Gastrocnemius medialis (tissue), 4 donors: ENCODE results near the gene AMOT.

Experiments
- POLR2A ChIP-seq, 2 donors: fragments of 450-650 bp; IDR thresholded peaks; one replicate each; pipeline ENCODE4 v1.6.1; 2017; ENCODE audit warnings: antibody characterized with exemption in 2 of 2, mild to moderate bottlenecking in 2 of 2, moderate library complexity in 2 of 2
- TF ChIP-seq, protein P1 (sequence below), 5 experiments: fragments of 450-650 bp in 3 of 5; fragments of 200-600 bp in 2 of 5; sonication (generic) in 2 of 5; IDR thresholded peaks in 4 of 5; conservative IDR thresholded peaks in 1 of 5; 1 replicate in 4 of 5; 2 replicates in 1 of 5; pipeline ENCODE4 v1.5.1; 2016 to 2019; ENCODE audit warnings: antibody characterized with exemption in 5 of 5, mild to moderate bottlenecking in 3 of 5, moderate library complexity in 3 of 5

DNA sequence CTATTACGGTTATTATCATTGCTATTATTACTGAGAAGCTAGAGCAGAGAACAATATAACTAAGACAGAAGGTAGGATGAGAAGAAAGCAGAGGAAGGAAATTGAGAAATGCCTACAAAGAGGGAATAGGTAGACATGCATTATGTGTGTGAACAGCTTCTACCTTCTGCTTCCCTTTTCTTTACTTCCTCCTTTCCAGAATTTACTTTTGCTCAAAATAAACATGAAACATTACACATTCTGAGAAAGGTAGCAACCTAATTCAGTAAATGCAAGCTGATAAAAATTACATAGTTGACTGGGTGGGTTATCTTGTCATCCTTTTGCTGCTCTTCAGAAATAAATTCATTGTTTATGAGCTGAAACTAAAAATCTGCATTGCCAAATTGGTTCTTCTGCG, 54.6 kb downstream of the AMOT start:
- TF ChIP-seq, protein P1, sequence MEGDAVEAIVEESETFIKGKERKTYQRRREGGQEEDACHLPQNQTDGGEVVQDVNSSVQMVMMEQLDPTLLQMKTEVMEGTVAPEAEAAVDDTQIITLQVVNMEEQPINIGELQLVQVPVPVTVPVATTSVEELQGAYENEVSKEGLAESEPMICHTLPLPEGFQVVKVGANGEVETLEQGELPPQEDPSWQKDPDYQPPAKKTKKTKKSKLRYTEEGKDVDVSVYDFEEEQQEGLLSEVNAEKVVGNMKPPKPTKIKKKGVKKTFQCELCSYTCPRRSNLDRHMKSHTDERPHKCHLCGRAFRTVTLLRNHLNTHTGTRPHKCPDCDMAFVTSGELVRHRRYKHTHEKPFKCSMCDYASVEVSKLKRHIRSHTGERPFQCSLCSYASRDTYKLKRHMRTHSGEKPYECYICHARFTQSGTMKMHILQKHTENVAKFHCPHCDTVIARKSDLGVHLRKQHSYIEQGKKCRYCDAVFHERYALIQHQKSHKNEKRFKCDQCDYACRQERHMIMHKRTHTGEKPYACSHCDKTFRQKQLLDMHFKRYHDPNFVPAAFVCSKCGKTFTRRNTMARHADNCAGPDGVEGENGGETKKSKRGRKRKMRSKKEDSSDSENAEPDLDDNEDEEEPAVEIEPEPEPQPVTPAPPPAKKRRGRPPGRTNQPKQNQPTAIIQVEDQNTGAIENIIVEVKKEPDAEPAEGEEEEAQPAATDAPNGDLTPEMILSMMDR (IDR thresholded peaks at IDR 0.05 in 4 of 5, conservative IDR thresholded peaks at IDR 0.05 in 1 of 5): no peak
- no peak for TF ChIP-seq POLR2A (IDR thresholded peaks at IDR 0.05)
